HG02678 (cell line): ENCODE measurements around the gene CCDC146.
A peak's percentile ranks its signal among the peaks of the same experiment; 100 is the strongest.
"Not testable (repeated sequence)": the region's sequence is repeated elsewhere in the genome, so short reads cannot be mapped to it uniquely, and the experiment has no call there.

Experiments used
- ATAC-seq: cut with Tn5 transposase; IDR thresholded peaks from one replicate; pipeline ENCODE4 v1.9.1; 2021; ENCODE audit warnings: mild to moderate bottlenecking, moderate library complexity; ENCODE audit not compliant: unreplicated experiment

Gene CCDC146

GRCh38 chr7:77327067-77327931 is 204.9 kb downstream of the CCDC146 start:
- ATAC-seq = no peak

GRCh38 chr7:77327932-77328628 is 205.7 kb downstream of the CCDC146 start:
- no peak for ATAC-seq

GRCh38 chr7:77328669-77329068 is 206.3 kb downstream of the CCDC146 start:
- ATAC-seq = no peak

GRCh38 chr7:77329466-77330168 is 207.2 kb downstream of the CCDC146 start:
- peak; percentile 13 for ATAC-seq

GRCh38 chr7:77330169-77330882 is 207.9 kb downstream of the CCDC146 start:
- peak; percentile 54 for ATAC-seq

GRCh38 chr7:77331938-77332695 is 209.7 kb downstream of the CCDC146 start:
- peak; percentile 85 for ATAC-seq

- not testable (repeated sequence) for ATAC-seq
Measured at GRCh38 chr7:77334039-77334438, 211.6 kb downstream of the CCDC146 start.

- no peak for ATAC-seq
Measured at GRCh38 chr7:77335581-77335980, 213.2 kb downstream of the CCDC146 start.

GRCh38 chr7:77337456-77337990 is 215.1 kb downstream of the CCDC146 start:
- ATAC-seq = no peak

GRCh38 chr7:77338260-77338659 is 215.8 kb downstream of the CCDC146 start:
- no peak for ATAC-seq

GRCh38 chr7:77338883-77339629 is 216.6 kb downstream of the CCDC146 start:
- no peak for ATAC-seq

GRCh38 chr7:77339726-77340125 is 217.3 kb downstream of the CCDC146 start:
- ATAC-seq = no peak
